ENCODE data around the gene CFAP99.

DNA sequence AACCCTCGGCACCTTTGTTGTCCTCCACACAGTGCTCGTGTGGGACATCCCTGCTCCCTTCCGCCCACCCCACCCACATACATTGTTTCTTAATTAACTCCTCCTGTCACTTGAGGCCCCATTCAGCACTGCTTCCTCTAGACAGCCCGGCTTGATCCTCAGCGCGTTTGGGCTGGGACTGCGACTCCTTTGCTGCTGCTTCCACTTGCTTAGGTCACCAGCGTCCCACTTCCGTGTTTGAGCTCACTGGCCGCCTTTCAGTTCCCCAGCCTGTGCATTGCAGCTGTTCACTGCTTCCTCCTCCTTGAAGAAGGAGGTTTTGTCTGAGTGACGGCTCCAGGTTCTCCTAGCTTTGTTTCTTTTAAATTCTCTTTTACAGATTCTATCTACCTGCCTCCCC is 66.2 kb downstream of the CFAP99 start:
- TF ChIP-seq, protein P1, sequence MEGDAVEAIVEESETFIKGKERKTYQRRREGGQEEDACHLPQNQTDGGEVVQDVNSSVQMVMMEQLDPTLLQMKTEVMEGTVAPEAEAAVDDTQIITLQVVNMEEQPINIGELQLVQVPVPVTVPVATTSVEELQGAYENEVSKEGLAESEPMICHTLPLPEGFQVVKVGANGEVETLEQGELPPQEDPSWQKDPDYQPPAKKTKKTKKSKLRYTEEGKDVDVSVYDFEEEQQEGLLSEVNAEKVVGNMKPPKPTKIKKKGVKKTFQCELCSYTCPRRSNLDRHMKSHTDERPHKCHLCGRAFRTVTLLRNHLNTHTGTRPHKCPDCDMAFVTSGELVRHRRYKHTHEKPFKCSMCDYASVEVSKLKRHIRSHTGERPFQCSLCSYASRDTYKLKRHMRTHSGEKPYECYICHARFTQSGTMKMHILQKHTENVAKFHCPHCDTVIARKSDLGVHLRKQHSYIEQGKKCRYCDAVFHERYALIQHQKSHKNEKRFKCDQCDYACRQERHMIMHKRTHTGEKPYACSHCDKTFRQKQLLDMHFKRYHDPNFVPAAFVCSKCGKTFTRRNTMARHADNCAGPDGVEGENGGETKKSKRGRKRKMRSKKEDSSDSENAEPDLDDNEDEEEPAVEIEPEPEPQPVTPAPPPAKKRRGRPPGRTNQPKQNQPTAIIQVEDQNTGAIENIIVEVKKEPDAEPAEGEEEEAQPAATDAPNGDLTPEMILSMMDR (IDR thresholded peaks at IDR 0.05) = no peak
- TF ChIP-seq POLR2A (IDR thresholded peaks at IDR 0.05) = peak in 1 of 3 donors; percentile 37
